SK-N-SH (cell line): ENCODE data around the gene SFN. TPM values are rescaled to one million over a fixed set of nuclear protein-coding genes. Genes with fewer than 3 reads are reported as not detected.

Experiments used
- CTCF ChIA-PET: fragments of 300-600, 350-600 bp; formaldehyde crosslinking; extraction: SDS; loops from one replicate; lab custom pipeline; 2021; lab: Yijun Ruan, JAX
- POLR2A ChIA-PET: fragments of 350-600 bp; sonication (Branson Sonifier 250); formaldehyde crosslinking; extraction: SDS; loops from one replicate; lab custom pipeline; 2020; ENCODE audit warnings: antibody characterized with exemption, inconsistent platforms; lab: Yijun Ruan, JAX
- DNase-seq: peaks from one replicate; pipeline ENCODE4 v3.0.0; 2012
- H2AFZ ChIP-seq: fragments of 200-600 bp; sonication (generic); 2 replicates; pipeline ENCODE4 v1.8.1; 2016; ENCODE audit warnings: antibody characterized with exemption, mild to moderate bottlenecking, low read depth
- H3F3A ChIP-seq: fragments of 200-600 bp; sonication (generic); replicated peaks from 2 replicates; pipeline ENCODE3; 2016; ENCODE audit warnings: antibody characterized with exemption, mild to moderate bottlenecking; ENCODE audit not compliant: insufficient read depth
- H3K27ac ChIP-seq, 2 experiments: fragments of 200-500 bp in 1 of 2; fragments of 200-600 bp in 1 of 2; sonication (Bioruptor generic) in 1 of 2; sonication (generic), shearing (Covaris generic) in 1 of 2; 2 replicates each; pipeline versions ENCODE4 v1.5.1 to v1.6.1; 2014 to 2016; ENCODE audit warnings: low read depth in 2 of 2, inconsistent platforms in 1 of 2, low read length in 1 of 2, mild to moderate bottlenecking in 1 of 2, mixed read lengths in 1 of 2
- H3K27me3 ChIP-seq: fragments of 200-600 bp; sonication (generic), shearing (Covaris generic); 2 replicates; pipeline ENCODE4 v1.6.1; 2016; ENCODE audit warnings: mixed run types; ENCODE audit not compliant: insufficient read depth
- H3K36me3 ChIP-seq, 2 experiments: fragments of 200-500 bp in 1 of 2; fragments of 200-600 bp in 1 of 2; sonication (Bioruptor generic) in 1 of 2; sonication (generic) in 1 of 2; replicated peaks in 1 of 2; 2 replicates each; pipeline versions ENCODE3 to v1.5.1; 2014 to 2016; ENCODE audit warnings: low read length in 1 of 2, mild to moderate bottlenecking in 1 of 2; ENCODE audit not compliant: insufficient read depth in 2 of 2, control insufficient read depth in 1 of 2
- H3K4me1 ChIP-seq, 2 experiments: fragments of 200-500 bp in 1 of 2; fragments of 200-600 bp in 1 of 2; sonication (Bioruptor generic) in 1 of 2; sonication (generic), shearing (Covaris generic) in 1 of 2; 2 replicates each; pipeline versions ENCODE4 v1.5.1 to v1.6.1; 2014 to 2016; ENCODE audit warnings: low read depth in 1 of 2, low read length in 1 of 2, mixed run types in 1 of 2; ENCODE audit not compliant: insufficient read depth in 2 of 2, control insufficient read depth in 1 of 2
- H3K4me2 ChIP-seq: fragments of 200-600 bp; sonication (generic), shearing (Covaris generic); 2 replicates; pipeline ENCODE4 v1.6.1; 2017; ENCODE audit warnings: mixed run types
- H3K4me3 ChIP-seq, 2 experiments: fragments of 200-500 bp in 1 of 2; fragments of 200-600 bp in 1 of 2; sonication (Bioruptor generic) in 1 of 2; sonication (generic), shearing (Covaris generic) in 1 of 2; 2 replicates each; pipeline versions ENCODE4 v1.5.1 to v1.8.1; 2014 to 2016; ENCODE audit warnings: low read depth in 2 of 2, inconsistent platforms in 1 of 2, low read length in 1 of 2, mild to moderate bottlenecking in 1 of 2, mixed read lengths in 1 of 2, moderate library complexity in 1 of 2
- H3K79me2 ChIP-seq: fragments of 200-600 bp; sonication (generic); 2 replicates; pipeline ENCODE4 v1.8.1; 2017; ENCODE audit warnings: mild to moderate bottlenecking; ENCODE audit not compliant: insufficient read depth
- H3K9ac ChIP-seq: fragments of 200-600 bp; sonication (generic); 2 replicates; pipeline ENCODE4 v1.6.1; 2017; ENCODE audit warnings: mixed run types
- H3K9me2 ChIP-seq: fragments of 200-600 bp; sonication (generic); 2 replicates; pipeline ENCODE4 v1.6.1; 2017; ENCODE audit warnings: mixed run types
- H3K9me3 ChIP-seq: fragments of 200-600 bp; sonication (generic); 2 replicates; pipeline ENCODE4 v1.6.1; 2017; ENCODE audit warnings: mixed run types, mild to moderate bottlenecking, moderate library complexity
- H4K20me1 ChIP-seq: fragments of 200-600 bp; sonication (generic); 2 replicates; pipeline ENCODE4 v1.6.1; 2017; ENCODE audit warnings: mild to moderate bottlenecking, mixed run types; ENCODE audit not compliant: insufficient read depth
- CTCF ChIP-seq: fragments of 200-600 bp; sonication (generic); IDR thresholded peaks from 2 replicates; pipeline ENCODE4 v1.6.1; 2017; ENCODE audit warnings: antibody characterized with exemption, mild to moderate bottlenecking, moderate library complexity
- FOXJ3 ChIP-seq: sonication (generic); formaldehyde crosslinking; IDR thresholded peaks from 2 replicates; pipeline ENCODE4 v1.5.1; 2020; ENCODE audit warnings: mild to moderate bottlenecking, missing genetic modification reagents
- GABPA ChIP-seq: IDR thresholded peaks from 2 replicates; pipeline ENCODE4 v1.4.0; 2012; ENCODE audit warnings: low read depth, mild to moderate bottlenecking
- GATA2 ChIP-seq: sonication (generic); formaldehyde crosslinking; IDR thresholded peaks from 2 replicates; pipeline ENCODE4 v1.5.0; 2020; ENCODE audit warnings: mild to moderate bottlenecking, missing genetic modification reagents
- MEF2A ChIP-seq: IDR thresholded peaks from 2 replicates; pipeline ENCODE4 v1.4.0; 2012; ENCODE audit warnings: low read depth, borderline replicate concordance
- MXI1 ChIP-seq: IDR thresholded peaks from 2 replicates; pipeline ENCODE4 v1.6.1; 2012; ENCODE audit warnings: mild to moderate bottlenecking, low read depth, low read length, improper control_type of control experiment
- NFIC ChIP-seq: IDR thresholded peaks from 2 replicates; pipeline ENCODE4 v1.4.0; 2012; ENCODE audit warnings: borderline replicate concordance
- POLR2AphosphoS5 ChIP-seq: IDR thresholded peaks from 2 replicates; pipeline ENCODE4 v1.6.1; 2012; ENCODE audit warnings: low read depth, low read length
- RAD21 ChIP-seq: IDR thresholded peaks from 2 replicates; pipeline ENCODE4 v1.6.1; 2012; ENCODE audit warnings: mild to moderate bottlenecking, low read length
- REST ChIP-seq: IDR thresholded peaks from 2 replicates; pipeline ENCODE4 v1.6.1; 2012; ENCODE audit warnings: mild to moderate bottlenecking, low read depth, low read length, moderate library complexity
- RFX5 ChIP-seq: IDR thresholded peaks from 2 replicates; pipeline ENCODE4 v1.6.1; 2012; ENCODE audit warnings: mild to moderate bottlenecking, improper control_type of control experiment, low read length
- RXRA ChIP-seq: IDR thresholded peaks from 2 replicates; pipeline ENCODE4 v1.4.0; 2012; ENCODE audit warnings: low read depth, mild to moderate bottlenecking, borderline replicate concordance
- SIN3A ChIP-seq: IDR thresholded peaks from 2 replicates; pipeline ENCODE4 v1.6.1; 2012; ENCODE audit warnings: low read depth, mild to moderate bottlenecking, low read length, moderate library complexity, borderline replicate concordance
- USF2 ChIP-seq: fragments of 150-350 bp; IDR thresholded peaks from 2 replicates; pipeline ENCODE4 v1.6.1; 2017; ENCODE audit warnings: antibody characterized with exemption, low read length, low read depth, borderline replicate concordance
- YY1 ChIP-seq: IDR thresholded peaks from 2 replicates; pipeline ENCODE4 v1.4.0; 2012; ENCODE audit warnings: low read depth, mild to moderate bottlenecking
- WGBS: methylation state at CpG from one replicate; pipeline ENCODE4 v1.1.6; 2017; ENCODE audit warnings: low lambda C conversion rate; 5-methylcytosine and 5-hydroxymethylcytosine counted together
- polyA plus RNA-seq, 3 experiments: library from polyadenylated mRNA; depleted of rRNA; stranded (reverse); fragments of >200 nt; gene quantifications; 2 replicates each; pipeline ENCODE4 v1.2.3, GENCODE V29; 2012
- TF ChIP-seq, protein P1 (sequence below): IDR thresholded peaks from 2 replicates; pipeline ENCODE4 v1.4.0; 2012; ENCODE audit warnings: low read depth, borderline replicate concordance
- TF ChIP-seq, protein P2 (sequence below): fragments of 150-350 bp; IDR thresholded peaks from 2 replicates; pipeline ENCODE4 v1.6.1; 2016; ENCODE audit warnings: mild to moderate bottlenecking, low read depth, low read length

SFN gene
- polyA plus RNA-seq, 1 of the 3 experiments (the other 2 are of a cell fraction): 0.18 TPM

DNA sequence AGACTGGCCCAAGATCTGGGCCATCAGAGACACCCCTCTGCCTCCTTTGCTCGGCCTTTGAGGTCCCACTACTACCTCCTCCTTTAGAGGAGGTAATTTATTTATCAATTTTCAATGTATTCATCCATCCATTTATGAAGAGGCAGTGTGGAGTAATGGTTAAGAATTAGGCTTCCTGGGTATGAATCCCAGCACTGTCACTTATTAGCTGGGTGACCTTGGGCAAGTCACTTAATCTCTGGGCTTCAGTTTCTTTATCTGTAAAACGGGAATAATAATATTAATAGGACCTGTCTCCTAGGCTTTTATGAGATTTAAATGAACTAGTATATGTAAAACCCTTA, 49.2 kb downstream of the SFN start (continued):
- TF ChIP-seq RXRA (no peak), RFX5 (no peak), NFIC (no peak), CTCF (no peak), REST (no peak)

GRCh38 chr1:26913389-26913753, 50.4 kb downstream of the SFN start:
- Histone ChIP-seq H3K79me2 (no peaks in the 10 kb centered on the region), H2AFZ (no peak overlapping the region), H3K4me2 (no peak overlapping the region), H4K20me1 (no peaks in the 10 kb centered on the region), H3K9me2 (no peaks in the 10 kb centered on the region), H3K4me3 (no peak overlapping the region)
- TF ChIP-seq POLR2AphosphoS5: no peak
- TF ChIP-seq, protein P1, sequence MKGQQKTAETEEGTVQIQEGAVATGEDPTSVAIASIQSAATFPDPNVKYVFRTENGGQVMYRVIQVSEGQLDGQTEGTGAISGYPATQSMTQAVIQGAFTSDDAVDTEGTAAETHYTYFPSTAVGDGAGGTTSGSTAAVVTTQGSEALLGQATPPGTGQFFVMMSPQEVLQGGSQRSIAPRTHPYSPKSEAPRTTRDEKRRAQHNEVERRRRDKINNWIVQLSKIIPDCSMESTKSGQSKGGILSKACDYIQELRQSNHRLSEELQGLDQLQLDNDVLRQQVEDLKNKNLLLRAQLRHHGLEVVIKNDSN: no peak
- TF ChIP-seq GATA2: no peak
- TF ChIP-seq GABPA: no peak
- no peak for TF ChIP-seq USF2
- no peak for TF ChIP-seq NFIC
- TF ChIP-seq MXI1: no peak
- TF ChIP-seq, protein P2, sequence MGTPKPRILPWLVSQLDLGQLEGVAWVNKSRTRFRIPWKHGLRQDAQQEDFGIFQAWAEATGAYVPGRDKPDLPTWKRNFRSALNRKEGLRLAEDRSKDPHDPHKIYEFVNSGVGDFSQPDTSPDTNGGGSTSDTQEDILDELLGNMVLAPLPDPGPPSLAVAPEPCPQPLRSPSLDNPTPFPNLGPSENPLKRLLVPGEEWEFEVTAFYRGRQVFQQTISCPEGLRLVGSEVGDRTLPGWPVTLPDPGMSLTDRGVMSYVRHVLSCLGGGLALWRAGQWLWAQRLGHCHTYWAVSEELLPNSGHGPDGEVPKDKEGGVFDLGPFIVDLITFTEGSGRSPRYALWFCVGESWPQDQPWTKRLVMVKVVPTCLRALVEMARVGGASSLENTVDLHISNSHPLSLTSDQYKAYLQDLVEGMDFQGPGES: no peak
- TF ChIP-seq SIN3A: no peak
- no peak for TF ChIP-seq YY1
- no peak for TF ChIP-seq CTCF
- no peak for TF ChIP-seq FOXJ3
- TF ChIP-seq RAD21: no peak
- TF ChIP-seq RFX5: no peak
- no peak for TF ChIP-seq RXRA
- no peak for TF ChIP-seq MEF2A
- TF ChIP-seq, all 33 proteins: peak for 0
- ChIA-PET POLR2A (no interaction called here), CTCF (interaction anchor here (0.9 to 1.2 kb wide), 3 partner anchors 18 to 84 kb away, joined by 3 to 4 read pairs (median 3); no protein-coding TSS in a partner anchor)
- H3K4me1 ChIP-seq: peaks cover 0 to 8% of the 10 kb centered on the region in 2 experiments; a peak in 1 of 4 replicates
- no peak overlapping the region for H3K9ac ChIP-seq
- H3K27ac ChIP-seq: no peak overlapping the region
- no peak for DNase-seq
- H3K27me3 ChIP-seq: no peaks in the 10 kb centered on the region; the same call in 1 of the 2 replicates
- 100% methylated on average over 1 of the region's 5 CpGs for WGBS
- H3F3A ChIP-seq: no peaks in the 10 kb centered on the region
- no peaks in the 10 kb centered on the region for H3K9me3 ChIP-seq
- no peaks in the 10 kb centered on the region for H3K36me3 ChIP-seq
